ENCODE results near the gene PLD4. TPM values are rescaled to one million over a fixed set of nuclear protein-coding genes. Genes with fewer than 3 reads are reported as not detected.

The PLD4 gene
- total RNA-seq, result 10 to 100 TPM in 1 of 4 donors, 1 to 10 TPM in 1, not detected in 2; 1.3 to 10.9 TPM

DNA sequence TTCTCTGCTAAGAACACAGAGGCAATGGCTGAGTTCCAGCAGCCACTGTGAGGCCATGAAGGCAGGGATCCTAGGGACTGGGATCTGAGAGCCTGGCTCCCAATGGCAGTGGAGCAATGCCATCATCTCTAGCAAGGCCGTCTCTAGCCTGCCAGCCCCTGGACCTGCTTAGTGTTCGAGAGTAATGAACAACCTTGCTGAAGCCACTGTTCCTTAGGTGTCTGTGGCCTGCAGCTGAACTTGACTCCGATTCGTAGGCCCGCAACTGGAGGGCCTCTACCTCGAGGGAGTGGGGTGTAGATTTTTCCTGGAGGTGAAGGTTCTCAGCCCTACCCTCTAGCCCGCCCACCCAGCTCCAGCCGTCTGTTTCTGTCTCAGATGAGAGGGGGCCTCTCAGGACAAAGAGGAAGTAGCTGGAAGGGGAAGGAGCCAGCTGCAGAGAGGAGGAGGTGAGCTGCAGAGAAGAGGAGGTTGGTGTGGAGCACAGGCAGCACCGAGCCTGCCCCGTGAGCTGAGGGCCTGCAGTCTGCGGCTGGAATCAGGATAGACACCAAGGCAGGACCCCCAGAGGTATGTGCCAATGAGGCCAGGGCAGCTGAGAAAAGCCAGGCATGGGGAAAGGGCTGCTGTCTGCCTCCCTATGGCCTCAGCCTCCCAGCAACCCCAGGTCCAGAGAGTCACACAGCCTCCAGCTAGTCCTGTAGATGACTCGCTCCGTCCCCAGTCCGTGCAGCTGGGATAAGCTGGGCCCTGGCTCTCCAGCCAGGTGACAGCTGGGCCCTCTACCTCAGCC, at the start of gene PLD4:
Gene PLD4 (plus strand): TSS at position 459 of the 793 bp plus-strand sequence. CDS start 2,262 bp downstream, outside the sequence.
- TF ChIP-seq, protein P1, sequence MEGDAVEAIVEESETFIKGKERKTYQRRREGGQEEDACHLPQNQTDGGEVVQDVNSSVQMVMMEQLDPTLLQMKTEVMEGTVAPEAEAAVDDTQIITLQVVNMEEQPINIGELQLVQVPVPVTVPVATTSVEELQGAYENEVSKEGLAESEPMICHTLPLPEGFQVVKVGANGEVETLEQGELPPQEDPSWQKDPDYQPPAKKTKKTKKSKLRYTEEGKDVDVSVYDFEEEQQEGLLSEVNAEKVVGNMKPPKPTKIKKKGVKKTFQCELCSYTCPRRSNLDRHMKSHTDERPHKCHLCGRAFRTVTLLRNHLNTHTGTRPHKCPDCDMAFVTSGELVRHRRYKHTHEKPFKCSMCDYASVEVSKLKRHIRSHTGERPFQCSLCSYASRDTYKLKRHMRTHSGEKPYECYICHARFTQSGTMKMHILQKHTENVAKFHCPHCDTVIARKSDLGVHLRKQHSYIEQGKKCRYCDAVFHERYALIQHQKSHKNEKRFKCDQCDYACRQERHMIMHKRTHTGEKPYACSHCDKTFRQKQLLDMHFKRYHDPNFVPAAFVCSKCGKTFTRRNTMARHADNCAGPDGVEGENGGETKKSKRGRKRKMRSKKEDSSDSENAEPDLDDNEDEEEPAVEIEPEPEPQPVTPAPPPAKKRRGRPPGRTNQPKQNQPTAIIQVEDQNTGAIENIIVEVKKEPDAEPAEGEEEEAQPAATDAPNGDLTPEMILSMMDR (IDR thresholded peaks at IDR 0.05), result no peak
- TF ChIP-seq POLR2A (IDR thresholded peaks at IDR 0.05), result no peak
- Histone ChIP-seq H3K27me3 (no peaks in the 10 kb centered on the region), H3K9me3 (no peaks in the 10 kb centered on the region), H3K4me1 (no peaks in the 10 kb centered on the region), H3K36me3 (no peaks in the 10 kb centered on the region), H3K27ac (no peak within 1 kb of the TSS), H3K4me3 (no peak within 1 kb of the TSS)
- intact Hi-C loops (cut with DNase I; ENCODE audit: low total_unique reads), result no loop called here
- no peak for DNase-seq

- H3K27me3 ChIP-seq, result no peaks in the 10 kb centered on the region
- DNase-seq, result no peak
- no peaks in the 10 kb centered on the region for H3K9me3 ChIP-seq
- H3K4me3 ChIP-seq, result no peak overlapping the region
- intact Hi-C loops (cut with DNase I; ENCODE audit: low total_unique reads), result no loop called here
- no peaks in the 10 kb centered on the region for H3K36me3 ChIP-seq
- no peaks in the 10 kb centered on the region for H3K4me1 ChIP-seq
- TF ChIP-seq POLR2A (IDR thresholded peaks at IDR 0.05), result no peak
- H3K27ac ChIP-seq, result no peak overlapping the region
Observed at GRCh38 chr14:104875412-104875751, 49.3 kb upstream of the PLD4 start.

- intact Hi-C loops (cut with DNase I; ENCODE audit: low total_unique reads), result no loop called here
- Histone ChIP-seq H3K36me3 (no peaks in the 10 kb centered on the region), H3K9me3 (no peaks in the 10 kb centered on the region), H3K4me3 (no peak overlapping the region), H3K27ac (no peak overlapping the region), H3K4me1 (no peaks in the 10 kb centered on the region), H3K27me3 (no peaks in the 10 kb centered on the region)
- no peak for DNase-seq
- no peak for TF ChIP-seq POLR2A (IDR thresholded peaks at IDR 0.05)
- TF ChIP-seq, protein P1 (IDR thresholded peaks at IDR 0.05), result no peak
Observed at GRCh38 chr14:104875811-104876210, 48.9 kb upstream of the PLD4 start.

- Histone ChIP-seq H3K36me3 (no peaks in the 10 kb centered on the region), H3K4me1 (no peaks in the 10 kb centered on the region), H3K9me3 (no peaks in the 10 kb centered on the region), H3K27me3 (no peaks in the 10 kb centered on the region), H3K4me3 (no peak overlapping the region), H3K27ac (no peak overlapping the region)
- DNase-seq, result no peak
- intact Hi-C loops (cut with DNase I; ENCODE audit: low total_unique reads), result no loop called here
- no peak for TF ChIP-seq POLR2A (IDR thresholded peaks at IDR 0.05)
- TF ChIP-seq, protein P1 (IDR thresholded peaks at IDR 0.05), result no peak
Observed at GRCh38 chr14:104876251-104876699, 48.4 kb upstream of the PLD4 start.

GRCh38 chr14:104877066-104877805, 47.4 kb upstream of the PLD4 start:
- TF ChIP-seq POLR2A (IDR thresholded peaks at IDR 0.05), result no peak
- TF ChIP-seq, protein P1 (IDR thresholded peaks at IDR 0.05), result no peak
- DNase-seq, result no peak
- Histone ChIP-seq H3K36me3 (no peaks in the 10 kb centered on the region), H3K4me1 (no peaks in the 10 kb centered on the region), H3K4me3 (no peak overlapping the region), H3K27ac (no peak overlapping the region), H3K27me3 (no peaks in the 10 kb centered on the region), H3K9me3 (no peaks in the 10 kb centered on the region)
- intact Hi-C loops (cut with DNase I; ENCODE audit: low total_unique reads), result no loop called here

Measured in uterus (tissue), 4 donors.